GF-D8 (cell line): ENCODE results near the gene PLCD3.

Source experiments
- DNase-seq: peaks from one replicate; lab custom pipeline; 2025; lab: John Stamatoyannopoulos, UW

The PLCD3 gene

GRCh38 chr17:45101883-45102811 lies 30.2 kb downstream of the PLCD3 start:
- DNase-seq, result no peak

GRCh38 chr17:45101546-45101882 lies 30.8 kb downstream of the PLCD3 start:
- no peak for DNase-seq

DNA sequence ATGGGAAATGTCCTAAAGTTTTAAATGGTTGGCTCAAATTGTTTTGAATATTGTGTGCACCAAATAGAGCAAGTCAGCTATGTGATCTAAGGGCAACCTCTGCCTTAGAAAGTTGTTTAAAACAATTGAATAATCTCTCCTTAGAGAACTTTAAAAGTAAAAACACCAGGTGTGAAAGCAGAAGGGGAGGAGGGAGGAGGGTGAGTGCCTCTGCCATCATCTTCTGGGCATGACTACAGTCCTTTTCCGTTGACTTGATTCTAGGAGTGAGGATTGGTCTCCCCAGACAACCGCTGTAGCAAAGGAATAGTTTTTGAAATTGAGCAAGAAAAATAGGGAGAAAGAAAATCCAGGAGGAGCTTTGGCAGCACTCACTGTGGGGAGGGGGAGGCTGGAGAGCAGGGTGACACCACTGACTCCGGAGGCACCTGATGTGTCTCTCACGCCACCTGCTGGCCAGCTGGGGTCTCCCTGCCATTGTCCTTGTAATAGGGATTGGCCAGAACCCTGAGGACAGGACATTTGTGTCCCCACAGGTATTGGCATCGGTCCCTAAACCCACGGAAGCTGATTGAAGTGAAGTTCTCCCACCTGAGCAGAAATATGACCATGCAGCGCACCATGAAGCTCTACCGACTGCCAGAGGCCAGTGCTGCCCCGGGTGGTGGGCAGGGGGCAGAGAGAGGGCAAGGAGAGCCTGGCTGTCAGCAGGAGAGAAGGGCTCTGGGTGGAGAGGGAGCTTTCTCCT lies 33.3 kb downstream of the PLCD3 start:
- DNase-seq, result peak; percentile 18

DNA sequence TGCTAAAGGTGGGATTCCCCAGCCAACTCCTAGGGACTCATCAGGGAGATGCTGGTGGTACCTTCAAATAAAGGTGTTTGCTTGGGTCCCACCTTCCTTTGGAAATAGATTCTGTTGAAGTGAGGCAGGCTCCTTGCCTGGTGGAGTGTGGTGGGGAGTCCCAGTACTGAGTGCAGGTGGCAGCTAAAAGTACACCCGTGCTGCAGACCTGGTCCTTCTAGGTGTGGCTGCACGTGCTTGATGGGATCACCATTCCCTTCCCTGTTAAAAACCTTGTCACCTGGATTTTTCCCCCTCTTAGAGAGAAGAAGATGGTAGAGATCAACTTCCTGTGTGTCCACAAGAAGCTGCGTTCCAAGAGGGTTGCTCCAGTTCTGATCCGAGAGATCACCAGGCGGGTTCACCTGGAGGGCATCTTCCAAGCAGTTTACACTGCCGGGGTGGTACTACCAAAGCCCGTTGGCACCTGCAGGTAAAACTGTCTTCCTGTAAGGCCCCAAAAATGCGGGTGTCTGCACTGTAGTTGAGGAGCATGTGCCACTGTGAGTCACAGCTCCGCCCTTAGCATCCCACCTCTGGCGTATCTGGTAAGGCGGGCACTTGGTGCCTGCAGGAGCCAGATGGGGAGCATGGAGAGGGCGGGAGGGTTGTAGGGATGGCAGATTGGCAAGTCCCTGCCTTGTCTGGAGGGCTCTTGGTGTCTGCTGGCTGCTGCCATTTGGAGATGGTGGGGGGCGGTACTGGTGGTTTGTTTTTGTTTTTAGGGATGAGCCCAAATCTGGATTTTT lies 34.0 kb downstream of the PLCD3 start:
- no peak for DNase-seq

GRCh38 chr17:45096926-45097325 lies 35.4 kb downstream of the PLCD3 start:
- no peak for DNase-seq

DNA sequence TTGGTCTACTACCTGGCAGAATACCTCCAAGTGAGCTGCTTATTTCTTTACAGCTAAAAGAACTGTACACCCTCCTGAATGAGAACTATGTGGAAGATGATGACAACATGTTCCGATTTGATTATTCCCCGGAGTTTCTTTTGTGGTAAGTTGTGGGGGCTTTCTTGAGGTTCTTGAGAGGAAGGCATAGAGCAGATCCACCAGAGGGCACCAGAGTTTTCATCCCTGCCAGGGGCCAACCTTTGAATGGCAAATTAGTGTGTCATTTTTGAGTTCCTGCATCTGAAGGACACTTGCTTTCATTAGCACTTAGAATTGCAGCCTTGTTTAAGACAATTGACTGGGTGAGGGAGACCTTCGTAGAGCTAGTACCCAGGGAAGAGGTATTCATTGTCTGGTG lies 36.2 kb downstream of the PLCD3 start:
- no peak for DNase-seq

GRCh38 chr17:45093444-45094110 lies 38.7 kb downstream of the PLCD3 start:
- DNase-seq, result no peak

- DNase-seq, result no peak
Measured at GRCh38 chr17:45092911-45093430, 39.3 kb downstream of the PLCD3 start.

DNA sequence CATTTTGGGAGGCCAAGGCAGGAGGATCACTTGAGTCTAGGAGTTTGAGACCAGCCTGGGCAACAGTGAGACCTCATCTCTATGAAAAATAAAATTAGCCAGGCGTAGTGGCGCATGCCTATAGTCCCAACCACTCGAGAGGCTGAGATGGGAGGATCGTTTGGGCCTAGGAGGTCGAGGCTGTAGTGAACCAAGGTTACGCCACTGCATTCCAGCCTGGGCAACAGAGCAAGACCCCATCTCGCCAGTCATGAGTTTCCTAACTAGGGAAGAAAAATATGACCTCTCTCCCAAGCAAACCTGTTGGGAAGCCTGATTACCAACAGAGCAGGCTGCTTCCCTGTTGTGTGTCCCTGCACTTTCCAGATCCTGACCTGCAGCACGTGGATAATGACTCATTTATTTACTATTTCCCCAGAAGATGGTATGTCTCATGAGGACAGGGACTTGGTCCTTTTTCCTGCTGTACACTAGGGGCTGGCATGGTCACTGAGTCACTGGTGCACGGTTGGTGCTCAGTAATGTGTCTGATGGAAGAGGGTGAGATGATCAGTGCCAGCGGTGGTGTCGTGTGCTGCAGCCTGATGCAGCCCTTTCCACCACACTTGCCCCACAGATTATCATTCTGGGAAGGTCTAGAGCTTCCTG lies 40.4 kb downstream of the PLCD3 start:
- no peak for DNase-seq

GRCh38 chr17:45090711-45091110 lies 41.6 kb downstream of the PLCD3 start:
- no peak for DNase-seq

- DNase-seq, result no peak
Measured at GRCh38 chr17:45088741-45089140, 43.6 kb downstream of the PLCD3 start.

DNA sequence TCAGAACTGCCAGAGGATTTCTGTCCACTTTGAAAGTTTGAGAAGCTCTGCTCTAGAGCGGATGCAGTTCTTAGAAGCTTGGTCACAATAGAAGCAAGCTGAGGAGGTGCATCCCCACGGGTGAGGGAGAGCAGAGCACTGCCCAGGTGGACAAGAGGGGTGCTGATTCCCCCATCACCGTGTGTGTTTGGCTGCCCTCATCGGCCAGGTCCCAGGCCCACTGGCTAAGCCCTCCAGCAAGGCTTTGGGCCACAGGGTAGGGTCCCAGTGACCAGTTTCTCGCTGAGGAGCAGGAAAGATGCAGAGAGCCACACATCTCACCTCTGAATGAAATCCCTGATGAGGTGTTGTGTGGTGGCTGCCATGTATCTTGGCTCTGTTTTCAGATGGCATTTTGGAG lies 44.3 kb downstream of the PLCD3 start:
- DNase-seq, result no peak

DNA sequence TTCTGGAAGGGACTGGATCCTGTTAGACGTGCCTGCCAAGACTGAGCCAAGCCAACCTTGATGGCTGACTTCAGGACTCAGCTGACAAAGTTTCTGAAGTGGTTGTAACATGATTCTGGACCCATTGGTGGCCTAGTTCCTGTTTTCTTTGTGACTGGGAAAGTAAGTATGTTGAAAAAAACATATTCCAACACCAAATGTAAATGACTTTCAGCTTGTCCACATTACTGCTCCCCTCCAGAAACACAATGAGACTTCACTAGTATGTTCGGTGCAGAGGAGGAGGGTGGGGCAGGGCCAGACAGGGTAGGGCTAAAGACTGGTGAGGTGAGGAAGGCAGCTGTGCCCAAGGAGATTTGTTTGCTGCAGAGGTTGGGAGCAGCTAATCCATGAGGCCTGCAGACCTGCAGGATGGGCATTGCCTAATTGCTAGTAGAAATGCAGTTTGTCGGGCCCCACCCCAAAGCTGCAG lies 44.8 kb downstream of the PLCD3 start:
- DNase-seq, result no peak

DNA sequence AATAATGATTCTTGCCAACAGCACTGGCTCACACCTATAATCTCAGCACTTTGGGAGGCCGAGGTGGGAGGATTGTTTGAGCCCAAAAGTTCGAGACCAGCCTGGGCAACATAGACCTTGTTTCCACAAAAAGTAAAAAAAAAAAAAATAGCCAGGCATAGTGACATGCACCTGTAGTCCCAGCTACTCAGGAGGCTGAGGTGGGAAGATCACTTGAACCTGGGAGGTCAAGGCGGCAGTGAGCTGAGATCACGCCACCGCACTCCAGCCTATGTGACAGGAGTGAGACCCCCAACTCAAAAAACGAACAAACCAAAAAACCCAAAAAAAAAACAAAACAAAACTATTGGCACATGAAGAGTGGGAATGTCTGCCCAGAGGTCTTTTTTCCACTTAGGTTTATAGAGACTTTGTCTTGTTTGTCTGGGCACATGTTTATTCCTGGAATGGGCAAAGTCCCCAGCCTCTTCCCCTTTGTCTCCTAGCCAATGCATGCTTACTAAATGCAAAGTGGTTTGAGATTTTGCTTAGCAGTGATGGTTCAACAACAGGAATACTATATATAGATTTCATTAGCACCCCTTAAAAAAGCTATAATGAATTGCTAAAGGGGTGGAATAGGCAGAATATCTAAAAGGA lies 45.3 kb downstream of the PLCD3 start:
- DNase-seq, result no peak

- DNase-seq, result no peak
Measured at GRCh38 chr17:45086391-45086790, 45.9 kb downstream of the PLCD3 start.

GRCh38 chr17:45081047-45081703 lies 51.1 kb downstream of the PLCD3 start:
- DNase-seq, result no peak

DNA sequence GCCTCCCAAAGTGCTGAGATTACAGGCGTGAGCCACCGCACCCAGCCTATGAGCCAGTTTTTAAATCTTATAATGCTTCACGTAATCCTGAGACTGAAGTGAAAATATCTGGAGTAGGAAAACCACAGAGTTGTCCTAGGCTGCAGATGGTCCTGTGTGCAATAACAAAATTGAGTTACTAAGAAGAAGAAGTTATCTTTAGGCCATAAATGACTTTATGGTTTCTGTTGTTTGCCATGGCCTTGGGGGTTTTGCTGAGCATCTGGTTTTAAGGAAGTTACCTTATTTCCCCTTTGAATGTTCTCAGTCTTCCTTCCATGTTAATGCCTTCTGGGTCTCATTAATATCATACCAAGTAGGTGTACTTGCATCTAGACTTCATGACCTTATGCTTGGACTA lies 54.7 kb downstream of the PLCD3 start:
- DNase-seq, result peak; percentile 93

DNA sequence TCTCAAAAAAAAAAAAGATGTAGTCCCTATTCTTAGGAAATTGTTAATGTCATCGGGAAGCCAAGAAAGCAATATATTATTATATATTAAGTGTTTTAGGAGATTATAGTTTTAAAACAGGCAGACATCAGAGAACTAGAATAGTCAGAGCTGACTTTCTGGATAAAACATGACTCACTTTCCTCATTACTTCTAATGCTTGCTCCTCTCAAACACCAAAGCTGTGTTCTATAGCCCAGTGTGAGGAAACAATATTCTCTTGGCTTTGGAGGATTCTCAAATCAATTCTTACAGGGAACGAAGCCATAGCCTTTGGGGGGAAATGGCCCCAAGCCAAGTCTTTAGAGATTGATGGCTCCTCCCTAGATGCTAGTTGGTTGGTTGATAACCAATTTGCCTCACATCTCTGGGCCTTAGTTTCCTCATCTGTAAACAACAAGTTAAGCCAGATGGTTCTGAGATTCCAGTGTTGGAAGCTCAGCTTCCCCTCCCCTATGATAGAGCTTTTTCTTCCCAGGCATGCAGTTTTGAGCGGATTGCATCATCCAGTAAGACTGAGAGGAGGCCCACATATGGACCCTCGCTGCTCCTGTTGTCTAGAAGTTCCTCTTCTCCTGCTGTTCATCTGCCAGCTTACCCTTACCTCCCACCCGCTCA lies 58.8 kb downstream of the PLCD3 start:
- no peak for DNase-seq

DNA sequence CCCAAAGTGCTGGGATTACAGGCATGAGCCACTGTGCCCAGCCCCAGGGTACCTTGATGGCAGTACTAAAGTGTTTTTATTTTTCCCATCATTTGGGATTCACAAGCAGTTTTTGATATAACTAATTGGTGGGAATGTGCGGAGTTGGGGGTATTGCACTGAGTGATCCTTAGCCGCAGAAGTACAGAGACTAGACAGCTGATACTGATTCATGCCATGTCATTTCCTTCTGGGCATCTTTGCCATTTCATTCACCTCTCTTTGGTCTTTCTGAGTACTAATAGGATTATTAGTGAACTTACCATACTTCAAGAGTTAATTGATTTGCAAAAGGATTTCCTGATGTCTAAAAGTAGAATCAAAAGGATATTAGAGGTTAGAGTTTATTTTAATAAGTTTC lies 61.5 kb downstream of the PLCD3 start:
- DNase-seq, result no peak

DNA sequence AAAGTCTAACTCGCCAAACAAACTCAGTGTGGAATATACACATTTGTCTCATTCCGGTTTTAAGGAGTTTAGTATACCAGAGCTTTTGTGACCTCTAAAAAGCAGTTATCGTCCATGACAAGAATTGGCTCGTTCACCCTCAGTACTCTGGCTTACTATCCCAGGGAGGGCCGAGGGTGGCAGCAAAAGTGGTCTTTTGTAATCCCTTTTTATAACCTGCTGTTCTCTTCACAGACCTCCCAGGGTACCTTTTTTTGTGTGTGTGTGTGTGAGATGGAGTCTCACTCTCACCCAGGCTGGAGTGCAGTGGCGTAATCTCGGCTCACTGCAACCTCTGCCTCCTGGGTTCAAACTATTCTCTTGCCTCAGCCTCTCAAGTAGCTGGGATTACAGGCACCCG lies 62.3 kb downstream of the PLCD3 start:
- no peak for DNase-seq
